HG02885 (cell line): ENCODE results near the gene CD36.

Experiments
- ATAC-seq: cut with Tn5 transposase; IDR thresholded peaks from one replicate; pipeline ENCODE4 v1.9.1; 2021; ENCODE audit warnings: mild to moderate bottlenecking; ENCODE audit not compliant: unreplicated experiment, poor library complexity

The CD36 gene

GRCh38 chr7:80637911-80638765 lies at the start of gene CD36:
Gene CD36, plus strand, starts transcription at chr7:80638642. Its CDS starts 8,099 bp downstream, at chr7:80646741.
- peak; percentile 85 for ATAC-seq

GRCh38 chr7:80589631-80590030 lies 48.8 kb upstream of the CD36 start:
- ATAC-seq: no peak

GRCh38 chr7:80591654-80592053 lies 46.8 kb upstream of the CD36 start:
- peak; percentile 71 for ATAC-seq

- ATAC-seq: no peak
Observed at GRCh38 chr7:80593869-80594586, 44.4 kb upstream of the CD36 start.

GRCh38 chr7:80596933-80597517 lies 41.4 kb upstream of the CD36 start:
- no peak for ATAC-seq

GRCh38 chr7:80597875-80598274 lies 40.6 kb upstream of the CD36 start:
- no peak for ATAC-seq

GRCh38 chr7:80600046-80600445 lies 38.4 kb upstream of the CD36 start:
- ATAC-seq: no peak

- no peak for ATAC-seq
Observed at GRCh38 chr7:80601999-80602398, 36.4 kb upstream of the CD36 start.

GRCh38 chr7:80603940-80604339 lies 34.5 kb upstream of the CD36 start:
- no peak for ATAC-seq

- no peak for ATAC-seq
Observed at GRCh38 chr7:80604436-80604835, 34.0 kb upstream of the CD36 start.

GRCh38 chr7:80607136-80607535 lies 31.3 kb upstream of the CD36 start:
- no peak for ATAC-seq

- no peak for ATAC-seq
Observed at GRCh38 chr7:80608336-80608735, 30.1 kb upstream of the CD36 start.

GRCh38 chr7:80609751-80610150 lies 28.7 kb upstream of the CD36 start:
- no peak for ATAC-seq

GRCh38 chr7:80611353-80611752 lies 27.1 kb upstream of the CD36 start:
- ATAC-seq: no peak

- ATAC-seq: no peak
Observed at GRCh38 chr7:80611779-80612178, 26.7 kb upstream of the CD36 start.

GRCh38 chr7:80612880-80613279 lies 25.6 kb upstream of the CD36 start:
- no peak for ATAC-seq

- no peak for ATAC-seq
Observed at GRCh38 chr7:80613519-80613918, 24.9 kb upstream of the CD36 start.

GRCh38 chr7:80614851-80615271 lies 23.6 kb upstream of the CD36 start:
- ATAC-seq: no peak

- ATAC-seq: no peak
Observed at GRCh38 chr7:80618096-80618495, 20.3 kb upstream of the CD36 start.

- no peak for ATAC-seq
Observed at GRCh38 chr7:80619741-80620140, 18.7 kb upstream of the CD36 start.

- ATAC-seq: no peak
Observed at GRCh38 chr7:80622541-80622940, 15.9 kb upstream of the CD36 start.
